ENCODE data around the gene RERE.

DNA sequence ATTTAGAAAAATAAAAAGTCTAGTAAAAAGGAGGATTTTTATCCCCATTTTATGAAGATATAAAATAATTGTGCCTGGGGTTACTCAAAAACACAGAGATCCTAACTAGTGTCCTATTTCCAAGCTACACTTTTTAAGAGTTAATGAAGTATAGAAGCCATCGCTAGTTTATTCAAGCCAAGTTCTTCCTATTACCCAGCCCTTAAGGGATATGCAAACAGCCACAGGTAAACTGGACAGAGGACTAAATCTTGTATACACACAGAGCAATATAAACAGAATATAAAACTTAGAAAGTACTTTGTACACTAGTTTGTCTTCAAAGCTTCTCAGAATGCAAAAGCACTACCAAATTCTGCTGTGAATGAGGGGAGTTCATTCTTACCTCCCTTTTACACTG lies 111.1 kb downstream of the RERE start:
- TF ChIP-seq CTCF (conservative IDR thresholded peaks at IDR 0.05 in 1 of 2, IDR thresholded peaks at IDR 0.05 in 1 of 2; ENCODE audit: extremely low read depth in 1 of 2, insufficient read depth in 1 of 2, low read depth in 1 of 2, low read length in 2 of 2) (no peak), EZH2 (IDR thresholded peaks at IDR 0.05; ENCODE audit: borderline replicate concordance, low read length) (no peak)
